Ectodermal cell (in vitro differentiated cells): ENCODE results near the gene ASPG.

ENCODE experiments used
- H3K27ac ChIP-seq: 2 replicates; pipeline ENCODE4 v1.7.0; 2013; ENCODE audit warnings: mild to moderate bottlenecking, low read depth, low read length; ENCODE audit not compliant: insufficient read depth, poor library complexity, severe bottlenecking
- H3K27me3 ChIP-seq: 2 replicates; pipeline ENCODE4 v1.7.0; 2013; ENCODE audit warnings: mild to moderate bottlenecking, low read length; ENCODE audit not compliant: insufficient read depth, control insufficient read depth, poor library complexity, severe bottlenecking
- H3K36me3 ChIP-seq: one replicate; pipeline ENCODE4 v1.7.0; 2013; ENCODE audit warnings: low read length; ENCODE audit not compliant: control insufficient read depth, insufficient read depth
- H3K4me1 ChIP-seq: one replicate; pipeline ENCODE4 v1.7.0; 2013; ENCODE audit warnings: low read length; ENCODE audit not compliant: control insufficient read depth, insufficient read depth
- H3K4me3 ChIP-seq: 2 replicates; pipeline ENCODE4 v1.7.0; 2013; ENCODE audit warnings: low read depth, low read length, control low read depth; ENCODE audit not compliant: insufficient read depth
- H3K9me3 ChIP-seq: 2 replicates; pipeline ENCODE4 v1.7.0; 2013; ENCODE audit warnings: mild to moderate bottlenecking, low read length, moderate library complexity; ENCODE audit not compliant: control insufficient read depth
- WGBS, 2 experiments: methylation state at CpG; one replicate each; pipeline ENCODE4 v1.1.7; 2013; ENCODE audit warnings: missing lambda C conversion rate in 2 of 2; 5-methylcytosine and 5-hydroxymethylcytosine counted together

ASPG gene

GRCh38 chr14:104144911-104145825 lies 59.7 kb downstream of the ASPG start:
- H3K9me3 ChIP-seq, result no peaks in the 10 kb centered on the region
- no peak overlapping the region for H3K4me3 ChIP-seq
- 92 to 94% methylated on average over 37 of the region's 37 CpGs for WGBS, 2 experiments
- H3K27ac ChIP-seq, result no peak overlapping the region
- H3K27me3 ChIP-seq, result peaks cover 9% of the 10 kb centered on the region
- H3K4me1 ChIP-seq, result peaks cover 33% of the 10 kb centered on the region
- no peaks in the 10 kb centered on the region for H3K36me3 ChIP-seq

GRCh38 chr14:104145826-104146601 lies 60.5 kb downstream of the ASPG start:
- peaks cover 4% of the 10 kb centered on the region for H3K27me3 ChIP-seq
- no peaks in the 10 kb centered on the region for H3K36me3 ChIP-seq
- no peak overlapping the region for H3K4me3 ChIP-seq
- H3K27ac ChIP-seq, result no peak overlapping the region
- 87 to 91% methylated on average over 15 of the region's 15 CpGs for WGBS, 2 experiments
- H3K9me3 ChIP-seq, result no peaks in the 10 kb centered on the region
- H3K4me1 ChIP-seq, result peaks cover 25% of the 10 kb centered on the region

GRCh38 chr14:104146651-104147345 lies 61.3 kb downstream of the ASPG start:
- Histone ChIP-seq H3K36me3 (no peaks in the 10 kb centered on the region), H3K27ac (no peak overlapping the region), H3K4me1 (peaks cover 24% of the 10 kb centered on the region), H3K4me3 (no peak overlapping the region), H3K27me3 (peaks cover 4% of the 10 kb centered on the region), H3K9me3 (no peaks in the 10 kb centered on the region)
- 92 to 93% methylated on average over 22 of the region's 22 CpGs for whole genome bisulfite sequencing, 2 experiments

GRCh38 chr14:104147346-104148125 lies 62.0 kb downstream of the ASPG start:
- H3K27ac ChIP-seq, result no peak overlapping the region
- no peaks in the 10 kb centered on the region for H3K9me3 ChIP-seq
- peaks cover 4% of the 10 kb centered on the region for H3K27me3 ChIP-seq
- WGBS, 2 experiments, result 71 to 72% methylated on average over 28 of the region's 28 CpGs
- peaks cover 24% of the 10 kb centered on the region for H3K4me1 ChIP-seq
- no peak overlapping the region for H3K4me3 ChIP-seq
- no peaks in the 10 kb centered on the region for H3K36me3 ChIP-seq

- no peak overlapping the region for H3K27ac ChIP-seq
- H3K36me3 ChIP-seq, result no peaks in the 10 kb centered on the region
- H3K4me3 ChIP-seq, result no peak overlapping the region
- H3K9me3 ChIP-seq, result no peaks in the 10 kb centered on the region
- peaks cover 24% of the 10 kb centered on the region for H3K4me1 ChIP-seq
- peaks cover 4% of the 10 kb centered on the region for H3K27me3 ChIP-seq
- 54 to 60% methylated on average over 22 of the region's 22 CpGs for WGBS, 2 experiments
Measured at GRCh38 chr14:104148433-104149277, 63.2 kb downstream of the ASPG start.

- Histone ChIP-seq H3K4me1 (peaks cover 24% of the 10 kb centered on the region), H3K4me3 (no peak overlapping the region), H3K36me3 (no peaks in the 10 kb centered on the region), H3K27me3 (peaks cover 4% of the 10 kb centered on the region), H3K9me3 (no peaks in the 10 kb centered on the region), H3K27ac (no peak overlapping the region)
- 63 to 68% methylated on average over 11 of the region's 11 CpGs for WGBS, 2 experiments
Measured at GRCh38 chr14:104149278-104149595, 63.7 kb downstream of the ASPG start.

- H3K4me1 ChIP-seq, result peaks cover 24% of the 10 kb centered on the region
- no peaks in the 10 kb centered on the region for H3K9me3 ChIP-seq
- 3 to 5% methylated on average over 12 of the region's 12 CpGs for WGBS, 2 experiments
- no peaks in the 10 kb centered on the region for H3K36me3 ChIP-seq
- peaks cover under 1% of the 10 kb centered on the region for H3K27me3 ChIP-seq
- no peak overlapping the region for H3K4me3 ChIP-seq
- no peak overlapping the region for H3K27ac ChIP-seq
Measured at GRCh38 chr14:104149617-104150135, 64.2 kb downstream of the ASPG start.

GRCh38 chr14:104150136-104151025 lies 64.9 kb downstream of the ASPG start:
- H3K36me3 ChIP-seq, result no peaks in the 10 kb centered on the region
- 53 to 54% methylated on average over 19 of the region's 19 CpGs for WGBS, 2 experiments
- H3K9me3 ChIP-seq, result no peaks in the 10 kb centered on the region
- H3K4me3 ChIP-seq, result no peak overlapping the region
- peaks cover 24% of the 10 kb centered on the region for H3K4me1 ChIP-seq
- no peaks in the 10 kb centered on the region for H3K27me3 ChIP-seq
- H3K27ac ChIP-seq, result peak overlapping the region; percentile 50
